K562 (cell line): ENCODE results near the gene WDR64. TPM values are rescaled to one million over a fixed set of nuclear protein-coding genes. Genes with fewer than 3 reads are reported as not detected.

ENCODE experiments used
- BRF1 ChIP-seq: IDR thresholded peaks from 3 replicates; pipeline ENCODE4 v1.6.1; 2011; ENCODE audit warnings: borderline replicate concordance, mild to moderate bottlenecking; ENCODE audit not compliant: insufficient read length; ENCODE audit errors: extremely low read depth
- ETV1 ChIP-seq: fragments of 450-650 bp; conservative IDR thresholded peaks from 2 replicates; pipeline ENCODE4 v1.6.1; 2016; ENCODE audit warnings: missing genetic modification characterization, control low read depth, low read depth, missing compliant biosample characterization
- MYC ChIP-seq, 2 experiments: fragments of 250-450 bp in 1 of 2; sonication (Bioruptor Pico) in 1 of 2; IDR thresholded peaks; 2 replicates each; pipeline versions ENCODE4 v1.5.1 to v1.6.1; 2012 to 2021; ENCODE audit warnings: low read depth in 2 of 2, borderline replicate concordance in 1 of 2, improper control_type of control experiment in 1 of 2, low read length in 1 of 2, mild to moderate bottlenecking in 1 of 2, moderate library complexity in 1 of 2
- POU5F1 ChIP-seq: fragments of 150-350 bp; IDR thresholded peaks from 2 replicates; pipeline ENCODE4 v1.6.1; 2014; ENCODE audit warnings: borderline replicate concordance, low read length, low read depth, mild to moderate bottlenecking; ENCODE audit not compliant: partially characterized antibody
- RBM14 ChIP-seq: fragments of 200-400 bp; formaldehyde crosslinking; IDR thresholded peaks from 2 replicates; pipeline ENCODE4 v1.6.1; 2018; ENCODE audit warnings: low read depth, mild to moderate bottlenecking, low read length, moderate library complexity, borderline replicate concordance; ENCODE audit not compliant: insufficient read depth
- RCOR1 ChIP-seq, 2 experiments: IDR thresholded peaks; 2 replicates each; pipeline ENCODE4 v1.6.1; 2012; ENCODE audit warnings: low read depth in 2 of 2, low read length in 2 of 2, borderline replicate concordance in 1 of 2, improper control_type of control experiment in 1 of 2
- REST ChIP-seq, 2 experiments: fragments of 450-650 bp; formaldehyde crosslinking in 1 of 2; IDR thresholded peaks; 2 replicates each; pipeline versions ENCODE4 v1.4.0 to v1.6.1; 2014 to 2020; ENCODE audit warnings: mild to moderate bottlenecking in 2 of 2, borderline replicate concordance in 1 of 2, low read depth in 1 of 2
- SIN3B ChIP-seq: fragments of 450-650 bp; IDR thresholded peaks from 2 replicates; pipeline ENCODE4 v1.6.1; 2017; ENCODE audit warnings: low read depth, mild to moderate bottlenecking, moderate library complexity
- SMARCA4 ChIP-seq: fragments of 450-650 bp; IDR thresholded peaks from 2 replicates; pipeline ENCODE4 v1.6.1; 2016
- SMARCE1 ChIP-seq: fragments of 450-650 bp; IDR thresholded peaks from 2 replicates; pipeline ENCODE4 v1.7.1; 2016; ENCODE audit warnings: mild to moderate bottlenecking
- SRSF7 ChIP-seq: fragments of 200-400 bp; formaldehyde crosslinking; optimal IDR thresholded peaks from 2 replicates; pipeline ENCODE3; 2017; ENCODE audit warnings: mild to moderate bottlenecking, low read depth, low read length
- STAT5B ChIP-seq: fragments of 250-450 bp; sonication (Bioruptor Pico); IDR thresholded peaks from 2 replicates; pipeline ENCODE4 v1.8.0; 2021; ENCODE audit warnings: mild to moderate bottlenecking, inconsistent platforms
- TEAD1 ChIP-seq, 2 experiments: fragments of 450-650 bp in 1 of 2; sonication (generic) in 1 of 2; formaldehyde crosslinking; IDR thresholded peaks; 2 replicates each; pipeline versions ENCODE4 v1.4.0 to v1.8.0; 2020 to 2022; ENCODE audit warnings: mild to moderate bottlenecking in 2 of 2, missing genetic modification reagents in 1 of 2
- ZBTB17 ChIP-seq: fragments of 450-650 bp; formaldehyde crosslinking; IDR thresholded peaks from 2 replicates; pipeline ENCODE4 v1.4.0; 2020; ENCODE audit warnings: mild to moderate bottlenecking
- ZNF12 ChIP-seq: sonication (generic); formaldehyde crosslinking; IDR thresholded peaks from 2 replicates; pipeline ENCODE4 v1.4.0; 2020; ENCODE audit warnings: mild to moderate bottlenecking, missing genetic modification reagents
- ZNF57 ChIP-seq: fragments of 450-650 bp; formaldehyde crosslinking; IDR thresholded peaks from 2 replicates; pipeline ENCODE4 v1.4.0; 2020; ENCODE audit warnings: mild to moderate bottlenecking, moderate library complexity
- polyA plus RNA-seq, 8 experiments: library from polyadenylated mRNA; depleted of rRNA in 4 of 8; stranded (reverse) in 5 of 8; unstranded in 3 of 8; fragments of >200 nt; fragmentation: Nextera tagmentation in 2 of 8; fragmentation: Illumina TruSeq in 1 of 8; extraction: Ambion mirVana in 2 of 8; extraction: Trizol in 1 of 8; gene quantifications; 2 replicates each; pipeline versions ENCODE4 v1.2.1 to v1.2.3, GENCODE V29; 2011 to 2014; ENCODE audit warnings: inconsistent platforms in 1 of 8, missing spikeins in 1 of 8
- total RNA-seq, 7 experiments: library from RNA; depleted of rRNA in 6 of 7; stranded (reverse); fragments of >200 nt in 6 of 7; fragmentation: Illumina TruSeq in 2 of 7; extraction: Trizol in 2 of 7; gene quantifications; 2 replicates each; pipeline versions ENCODE4 v1.2.1 to v1.2.3, GENCODE V29; 2011 to 2021; ENCODE audit warnings: low replicate concordance in 1 of 7
- TF ChIP-seq, protein P1 (sequence below): fragments of 450-650 bp; formaldehyde crosslinking; IDR thresholded peaks from 2 replicates; pipeline ENCODE4 v1.4.0; 2020; ENCODE audit warnings: mild to moderate bottlenecking, moderate library complexity

WDR64 gene
- total and polyA plus RNA-seq, 9 of the 15 experiments (the other 6 are each of a cell fraction or from before 2014, with no cell fraction given): 0.06 to 0.29 (median 0.19) TPM; not detected in 5

GRCh38 chr1:241714321-241715218 lies 62.5 kb downstream of the WDR64 start (continued):
- TF ChIP-seq STAT5B (CRISPR knock-in tag): no peak
- no peak for TF ChIP-seq ZNF12 (CRISPR knock-in tag)
- TF ChIP-seq POU5F1: no peak
- TF ChIP-seq ZBTB17 (CRISPR knock-in tag): no peak
- TF ChIP-seq SIN3B: no peak
- no peak for TF ChIP-seq ZNF57 (CRISPR knock-in tag)
- peak; percentile 61 for TF ChIP-seq SMARCA4
- TF ChIP-seq SMARCE1: peak; percentile 70; the same call in 1 of the 2 replicates
- peak; percentile 3; the same call in 1 of the 2 replicates for TF ChIP-seq REST (IDR thresholded peaks at IDR 0.05; ENCODE audit: borderline replicate concordance)
- TF ChIP-seq REST (CRISPR knock-in tag; IDR thresholded peaks at IDR 0.05; ENCODE audit: low read depth): no peak
- TF ChIP-seq RCOR1 (IDR thresholded peaks at IDR 0.05; ENCODE audit: borderline replicate concordance in 1 of 2, low read depth in 2 of 2, low read length in 2 of 2): peak; percentile 65 to 97; a peak in 3 of 4 replicates
- no peak for TF ChIP-seq ETV1 (tag)
- no peak for TF ChIP-seq MYC (IDR thresholded peaks at IDR 0.05; ENCODE audit: low read depth, low read length)
- TF ChIP-seq MYC (CRISPR knock-in tag; IDR thresholded peaks at IDR 0.05; ENCODE audit: borderline replicate concordance, low read depth): no peak; the same call in 1 of the 2 replicates
- TF ChIP-seq, protein P1, sequence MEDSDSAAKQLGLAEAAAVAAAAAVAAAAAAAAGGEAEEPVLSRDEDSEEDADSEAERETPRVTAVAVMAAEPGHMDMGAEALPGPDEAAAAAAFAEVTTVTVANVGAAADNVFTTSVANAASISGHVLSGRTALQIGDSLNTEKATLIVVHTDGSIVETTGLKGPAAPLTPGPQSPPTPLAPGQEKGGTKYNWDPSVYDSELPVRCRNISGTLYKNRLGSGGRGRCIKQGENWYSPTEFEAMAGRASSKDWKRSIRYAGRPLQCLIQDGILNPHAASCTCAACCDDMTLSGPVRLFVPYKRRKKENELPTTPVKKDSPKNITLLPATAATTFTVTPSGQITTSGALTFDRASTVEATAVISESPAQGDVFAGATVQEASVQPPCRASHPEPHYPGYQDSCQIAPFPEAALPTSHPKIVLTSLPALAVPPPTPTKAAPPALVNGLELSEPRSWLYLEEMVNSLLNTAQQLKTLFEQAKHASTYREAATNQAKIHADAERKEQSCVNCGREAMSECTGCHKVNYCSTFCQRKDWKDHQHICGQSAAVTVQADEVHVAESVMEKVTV (CRISPR knock-in tag): no peak
- TF ChIP-seq SRSF7: no peak
- TF ChIP-seq TEAD1 (CRISPR knock-in tag; IDR thresholded peaks at IDR 0.05): peak in 1 of 2 experiments; percentile 14; a peak in 1 of 4 replicates
- no peak for TF ChIP-seq RBM14
- no peak for TF ChIP-seq BRF1
